Left ventricle myocardium inferior (tissue), 1 donor: Measurements from ENCODE around the gene EYA2. TPM values are rescaled to one million over a fixed set of nuclear protein-coding genes. Genes with fewer than 3 reads are reported as not detected.

Experiments used
- DNase-seq: peaks from one replicate; pipeline ENCODE4 v3.0.0-alpha.2; 2020
- H3K27ac ChIP-seq: fragments of 200-600 bp; replicated peaks from 2 replicates; pipeline ENCODE4 v1.8.0; 2021
- H3K27me3 ChIP-seq: fragments of 200-600 bp; 2 replicates; pipeline ENCODE4 v1.8.0; 2021; ENCODE audit warnings: low read depth
- H3K36me3 ChIP-seq: fragments of 200-600 bp; 2 replicates; pipeline ENCODE4 v1.8.0; 2021
- H3K4me1 ChIP-seq: fragments of 200-600 bp; 2 replicates; pipeline ENCODE4 v1.8.0; 2021
- H3K4me3 ChIP-seq: fragments of 200-600 bp; 2 replicates; pipeline ENCODE4 v1.8.0; 2021; ENCODE audit warnings: mild to moderate bottlenecking, moderate library complexity
- H3K9me3 ChIP-seq: fragments of 200-600 bp; replicated peaks from 2 replicates; pipeline ENCODE4 v1.8.0; 2021
- intact Hi-C: fragments of 100-400 bp; cut with micrococcal nuclease; formaldehyde crosslinking; loops from one replicate; pipeline ENCODE4 v1.11.0; 2022
- total RNA-seq: library from RNA; stranded (reverse); fragmentation: NEBNext Ultra II Directional; extraction: Animal tissue kit (Norgen Biotek cat#: 25700); gene quantifications from one replicate; pipeline ENCODE4 v1.2.1, GENCODE V29; 2021
- TF ChIP-seq, protein P1 (sequence below): fragments of 200-600 bp; IDR thresholded peaks from 2 replicates; pipeline ENCODE4 v1.8.0; 2021; ENCODE audit warnings: antibody characterized with exemption, mild to moderate bottlenecking, borderline replicate concordance
- donor health status: DM: no; HTN: yes; CAD: no; lungs with severe emphysema.

Gene EYA2
- total RNA-seq, 1 donor from 2014 or later = 0.63 TPM

DNA sequence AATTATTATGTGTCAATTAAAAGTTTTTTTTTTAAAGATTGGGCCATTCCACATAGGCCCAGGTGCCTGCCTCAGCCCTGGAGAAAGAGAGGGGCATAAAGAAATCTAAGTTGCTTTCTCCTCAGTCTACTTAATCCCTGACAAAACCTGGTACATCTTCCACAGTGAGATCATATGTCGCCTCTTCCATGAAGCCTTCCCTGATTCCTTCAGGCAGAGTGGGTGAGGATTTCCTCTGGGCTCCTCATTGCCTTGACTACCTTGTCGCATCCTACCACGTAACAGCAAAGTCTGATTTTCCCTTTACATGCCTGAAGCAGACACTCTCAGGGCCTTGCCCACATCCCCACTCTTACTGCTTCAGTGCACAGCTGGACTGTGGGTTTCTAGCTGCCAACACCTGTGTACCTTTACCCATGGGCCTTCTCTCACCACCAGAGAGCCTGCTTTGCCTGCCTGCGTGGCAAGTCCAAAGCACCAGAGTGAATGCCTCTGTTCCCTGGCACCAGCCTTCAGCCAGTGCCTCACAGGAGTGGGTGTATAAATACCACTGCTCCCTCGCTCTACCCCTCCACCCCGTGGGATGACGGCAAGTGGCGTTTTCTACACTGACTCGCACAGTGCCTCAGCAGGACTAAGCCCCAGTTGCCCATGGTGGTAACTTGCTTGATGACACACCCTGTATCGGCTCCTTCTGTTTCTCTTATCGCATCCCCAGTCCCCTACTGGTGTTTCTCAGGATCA lies 68.0 kb downstream of the EYA2 start:
- intact Hi-C loops = no loop called here
- TF ChIP-seq, protein P1, sequence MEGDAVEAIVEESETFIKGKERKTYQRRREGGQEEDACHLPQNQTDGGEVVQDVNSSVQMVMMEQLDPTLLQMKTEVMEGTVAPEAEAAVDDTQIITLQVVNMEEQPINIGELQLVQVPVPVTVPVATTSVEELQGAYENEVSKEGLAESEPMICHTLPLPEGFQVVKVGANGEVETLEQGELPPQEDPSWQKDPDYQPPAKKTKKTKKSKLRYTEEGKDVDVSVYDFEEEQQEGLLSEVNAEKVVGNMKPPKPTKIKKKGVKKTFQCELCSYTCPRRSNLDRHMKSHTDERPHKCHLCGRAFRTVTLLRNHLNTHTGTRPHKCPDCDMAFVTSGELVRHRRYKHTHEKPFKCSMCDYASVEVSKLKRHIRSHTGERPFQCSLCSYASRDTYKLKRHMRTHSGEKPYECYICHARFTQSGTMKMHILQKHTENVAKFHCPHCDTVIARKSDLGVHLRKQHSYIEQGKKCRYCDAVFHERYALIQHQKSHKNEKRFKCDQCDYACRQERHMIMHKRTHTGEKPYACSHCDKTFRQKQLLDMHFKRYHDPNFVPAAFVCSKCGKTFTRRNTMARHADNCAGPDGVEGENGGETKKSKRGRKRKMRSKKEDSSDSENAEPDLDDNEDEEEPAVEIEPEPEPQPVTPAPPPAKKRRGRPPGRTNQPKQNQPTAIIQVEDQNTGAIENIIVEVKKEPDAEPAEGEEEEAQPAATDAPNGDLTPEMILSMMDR = no peak
- H3K27ac ChIP-seq = no peak overlapping the region
- peaks cover 9% of the 10 kb centered on the region for H3K9me3 ChIP-seq
- peaks cover 44% of the 10 kb centered on the region for H3K27me3 ChIP-seq
- no peak overlapping the region for H3K4me3 ChIP-seq
- no peaks in the 10 kb centered on the region for H3K4me1 ChIP-seq
- no peaks in the 10 kb centered on the region for H3K36me3 ChIP-seq
- DNase-seq = no peak

DNA sequence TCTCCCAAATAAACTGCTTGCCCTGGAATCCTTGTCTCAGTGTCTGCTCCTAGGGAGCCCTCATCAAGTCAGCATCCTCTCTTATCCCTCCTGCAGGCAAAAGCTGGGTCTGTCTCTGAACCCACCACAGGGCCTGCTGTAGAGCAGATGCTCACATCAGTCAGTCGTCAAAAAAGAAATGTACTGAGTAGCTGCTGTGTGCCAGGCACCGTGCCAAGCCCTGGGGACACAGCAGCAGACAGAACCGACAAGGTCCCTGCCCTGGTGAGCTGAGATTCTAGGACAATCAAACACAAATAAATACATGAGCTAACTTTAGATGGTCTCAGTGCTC lies 68.5 kb downstream of the EYA2 start:
- no peaks in the 10 kb centered on the region for H3K36me3 ChIP-seq
- intact Hi-C loops = no loop called here
- peaks cover 4% of the 10 kb centered on the region for H3K9me3 ChIP-seq
- DNase-seq = no peak
- H3K27me3 ChIP-seq = peaks cover 45% of the 10 kb centered on the region
- TF ChIP-seq, protein P1 = no peak
- no peaks in the 10 kb centered on the region for H3K4me1 ChIP-seq
- no peak overlapping the region for H3K27ac ChIP-seq
- no peak overlapping the region for H3K4me3 ChIP-seq

DNA sequence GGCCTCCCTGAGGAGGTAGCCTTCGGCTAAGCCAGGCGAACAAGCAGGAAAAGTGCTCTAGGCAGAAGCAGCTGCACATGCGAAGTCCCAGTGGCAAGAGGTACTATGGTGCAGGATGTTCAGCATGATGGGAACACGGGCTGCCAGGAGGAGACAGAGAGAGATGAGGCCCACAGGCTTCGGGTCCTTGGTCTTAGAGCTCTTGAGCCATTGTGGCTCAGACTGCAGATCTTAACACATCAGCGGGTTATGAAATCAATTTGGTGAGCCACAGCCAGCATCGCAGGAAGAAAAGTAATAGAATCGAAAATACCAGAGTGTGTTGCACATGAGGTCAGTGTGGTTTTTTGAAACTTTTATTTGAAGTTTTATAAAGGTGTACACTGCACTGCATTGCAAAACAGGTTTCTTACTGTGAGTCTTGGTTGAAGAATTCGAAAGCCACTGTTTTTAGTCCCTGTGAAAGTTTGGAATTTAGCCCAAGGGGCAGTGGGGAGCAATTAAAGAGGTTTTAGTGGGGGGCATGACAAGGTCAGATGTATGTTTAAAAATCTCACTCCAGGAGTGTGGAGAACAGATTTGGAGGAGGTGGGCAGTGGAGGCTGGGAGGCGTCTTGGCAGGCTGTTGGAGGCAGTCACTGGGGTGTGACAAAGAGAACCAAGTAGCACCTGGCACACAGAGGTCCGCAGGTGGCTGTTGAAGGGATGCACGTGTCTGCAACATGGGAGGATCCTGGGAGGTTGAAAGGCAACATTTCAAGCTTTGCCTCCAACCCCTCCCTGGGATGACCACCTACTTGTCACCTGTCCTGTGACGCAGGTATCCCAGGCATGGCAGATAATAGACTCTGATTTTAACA lies 69.3 kb downstream of the EYA2 start:
- intact Hi-C loops = no loop called here
- H3K27ac ChIP-seq = no peak overlapping the region
- no peaks in the 10 kb centered on the region for H3K4me1 ChIP-seq
- TF ChIP-seq, protein P1 = no peak
- DNase-seq = no peak
- peaks cover 45% of the 10 kb centered on the region for H3K27me3 ChIP-seq
- H3K36me3 ChIP-seq = no peaks in the 10 kb centered on the region
- no peak overlapping the region for H3K4me3 ChIP-seq
- H3K9me3 ChIP-seq = peaks cover 4% of the 10 kb centered on the region

DNA sequence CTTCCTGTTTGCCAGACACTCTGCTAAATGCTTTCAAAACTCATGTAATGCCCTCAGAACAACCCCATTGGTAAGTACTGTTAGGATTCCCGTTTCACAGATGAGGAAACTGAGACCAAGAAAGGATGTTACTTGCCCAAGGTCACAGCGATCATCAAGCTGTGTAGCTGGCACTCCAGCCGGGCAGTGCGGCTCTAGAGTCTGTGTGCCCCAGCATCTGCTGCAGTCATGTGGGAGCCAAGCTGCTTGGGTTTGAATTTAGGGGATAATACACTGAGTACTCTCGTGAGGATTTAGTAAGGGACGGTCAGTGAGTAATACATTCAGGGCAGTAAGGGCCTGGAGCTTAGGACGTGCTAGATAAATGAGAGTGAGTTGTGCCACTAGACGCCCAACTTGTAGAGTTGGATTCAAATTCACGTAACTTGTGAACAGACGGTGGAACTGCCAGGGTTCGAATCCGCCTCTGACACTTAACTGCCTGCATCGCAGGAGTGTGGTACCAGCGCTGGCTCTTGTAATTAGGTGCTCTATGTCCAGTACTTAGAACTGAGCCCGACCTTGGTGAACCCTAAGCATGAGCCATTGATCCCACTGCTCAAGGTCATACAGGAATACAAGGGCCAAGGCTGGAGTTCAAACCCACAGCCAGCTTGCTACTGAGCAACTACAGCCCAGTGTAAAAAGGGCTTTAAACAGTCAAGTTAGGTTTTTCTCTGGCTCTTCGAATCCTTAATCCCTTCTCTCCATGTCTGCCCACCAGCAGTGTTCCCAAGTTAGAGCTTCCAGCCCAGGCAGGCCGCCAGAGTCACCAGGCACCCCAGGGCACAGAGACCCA lies 70.2 kb downstream of the EYA2 start:
- DNase-seq = no peak
- intact Hi-C loops = no loop called here
- Histone ChIP-seq H3K36me3 (no peaks in the 10 kb centered on the region), H3K4me1 (no peaks in the 10 kb centered on the region), H3K27me3 (peaks cover 43% of the 10 kb centered on the region), H3K4me3 (no peak overlapping the region), H3K9me3 (peaks cover 4% of the 10 kb centered on the region), H3K27ac (no peak overlapping the region)
- TF ChIP-seq, protein P1 = no peak

DNA sequence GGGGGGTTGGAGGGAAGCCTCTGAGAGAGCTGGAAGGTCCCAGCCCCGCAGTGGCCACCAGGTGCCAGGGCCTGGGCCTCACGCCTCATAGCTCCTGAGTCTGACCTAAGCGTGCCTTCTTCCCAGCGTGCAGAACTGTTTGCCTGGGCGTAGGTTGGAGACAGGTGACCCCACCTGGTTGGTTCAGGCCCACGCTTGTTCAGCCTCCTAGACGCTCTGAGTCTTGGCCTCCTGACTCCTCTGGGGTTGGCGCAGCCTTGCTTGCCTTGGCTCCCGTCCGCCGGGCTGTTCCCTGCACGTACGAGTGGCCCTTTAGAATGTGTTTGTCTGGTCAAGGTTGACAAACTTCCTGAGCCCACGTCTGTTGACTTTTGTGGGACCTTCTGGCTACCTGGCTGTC lies 70.8 kb downstream of the EYA2 start:
- Histone ChIP-seq H3K27me3 (peaks cover 36% of the 10 kb centered on the region), H3K4me3 (no peak overlapping the region), H3K27ac (no peak overlapping the region), H3K9me3 (peaks cover 4% of the 10 kb centered on the region), H3K4me1 (no peaks in the 10 kb centered on the region), H3K36me3 (no peaks in the 10 kb centered on the region)
- intact Hi-C loops = no loop called here
- DNase-seq = no peak
- TF ChIP-seq, protein P1 = no peak
